ENCODE results near the gene AP2A2. TPM values are rescaled to one million over a fixed set of nuclear protein-coding genes. Genes with fewer than 3 reads are reported as not detected.

The AP2A2 gene
- total RNA-seq, 1 donor from 2014 or later = 92.0 TPM

DNA sequence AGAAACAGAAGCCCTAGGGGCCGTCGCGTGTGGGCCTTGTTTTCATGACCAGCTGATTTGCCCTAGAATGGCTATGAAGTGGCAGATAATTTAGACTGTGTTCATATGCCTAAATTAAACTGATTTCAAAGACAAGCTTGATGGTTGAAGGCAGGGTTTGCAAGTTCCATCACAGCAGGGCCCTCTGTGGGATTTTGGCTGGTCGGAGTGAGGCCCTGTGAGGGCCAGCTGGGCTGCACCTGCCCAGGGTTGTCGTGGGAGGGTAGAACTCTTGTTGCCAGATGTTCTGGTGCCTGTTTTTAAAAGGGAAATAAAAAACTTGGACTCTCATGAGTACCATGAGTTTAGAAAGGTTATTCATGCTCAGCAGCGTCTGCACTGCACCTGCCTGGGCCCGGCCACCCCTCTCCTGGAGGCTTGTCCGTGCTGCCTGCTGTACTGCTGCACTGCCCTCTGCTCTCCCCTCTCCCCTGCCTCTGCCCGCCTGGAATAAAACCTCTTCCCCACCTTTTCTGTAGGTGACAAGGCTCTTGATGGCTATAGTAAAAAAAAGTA is 44.1 kb downstream of the AP2A2 start:
- intact Hi-C loops (cut with DNase I) = no loop called here
- no peak for DNase-seq

GRCh38 chr11:970319-970871 is 44.7 kb downstream of the AP2A2 start:
- Histone ChIP-seq H3K4me3 (no peak overlapping the region), H3K27me3 (no peaks in the 10 kb centered on the region), H3K4me1 (peaks cover 12% of the 10 kb centered on the region), H3K9me3 (no peaks in the 10 kb centered on the region), H3K36me3 (peaks cover 62% of the 10 kb centered on the region), H3K27ac (no peak overlapping the region)
- intact Hi-C loops (cut with DNase I) = no loop called here
- no peak for DNase-seq
- no peak for TF ChIP-seq CTCF (IDR thresholded peaks at IDR 0.05)
- no peak for ATAC-seq

More for the DNA sequence above, 44.1 kb downstream of the AP2A2 start:
- Histone ChIP-seq H3K9me3 (no peaks in the 10 kb centered on the region), H3K27ac (no peak overlapping the region), H3K4me3 (no peak overlapping the region), H3K27me3 (no peaks in the 10 kb centered on the region), H3K36me3 (peaks cover 58% of the 10 kb centered on the region), H3K4me1 (peaks cover 12% of the 10 kb centered on the region)
- TF ChIP-seq CTCF (IDR thresholded peaks at IDR 0.05) = no peak
- no peak for ATAC-seq

DNA sequence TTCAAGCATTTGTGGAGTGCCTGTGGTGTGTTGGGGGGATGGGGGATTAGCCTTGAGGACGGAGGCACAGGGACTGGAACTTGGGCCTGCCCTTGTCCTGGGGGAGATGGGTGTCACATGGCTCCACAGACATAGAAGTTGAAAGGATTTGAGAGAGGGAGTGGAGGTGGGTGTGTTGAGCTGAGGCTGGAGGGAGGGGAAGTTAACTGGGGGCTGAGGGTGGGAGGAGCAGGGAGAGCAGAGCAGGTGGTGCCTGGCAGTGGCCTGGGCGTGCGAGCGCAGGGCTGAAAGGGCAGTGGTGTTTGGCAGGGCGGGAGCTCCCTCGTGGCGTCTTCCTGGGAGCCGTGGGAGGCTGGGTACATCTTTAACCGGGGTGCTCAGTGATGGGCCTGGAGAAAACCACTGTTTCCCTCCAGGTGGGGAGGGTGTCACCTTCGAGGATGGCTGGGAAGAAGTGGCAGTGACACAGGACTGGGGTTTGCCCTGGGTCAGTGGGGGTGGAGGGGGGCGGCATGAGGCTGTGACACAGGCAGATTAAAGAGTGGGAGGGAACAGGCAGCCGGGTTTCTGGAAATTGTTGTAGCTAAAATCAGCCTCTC is 45.5 kb downstream of the AP2A2 start:
- H3K27ac ChIP-seq = no peak overlapping the region
- TF ChIP-seq CTCF (IDR thresholded peaks at IDR 0.05) = no peak
- ATAC-seq (no peak), DNase-seq (no peak)
- no peaks in the 10 kb centered on the region for H3K27me3 ChIP-seq
- H3K36me3 ChIP-seq = peaks cover 62% of the 10 kb centered on the region
- intact Hi-C loops (cut with DNase I) = no loop called here
- H3K9me3 ChIP-seq = no peaks in the 10 kb centered on the region
- H3K4me1 ChIP-seq = peaks cover 8% of the 10 kb centered on the region
- H3K4me3 ChIP-seq = no peak overlapping the region

DNA sequence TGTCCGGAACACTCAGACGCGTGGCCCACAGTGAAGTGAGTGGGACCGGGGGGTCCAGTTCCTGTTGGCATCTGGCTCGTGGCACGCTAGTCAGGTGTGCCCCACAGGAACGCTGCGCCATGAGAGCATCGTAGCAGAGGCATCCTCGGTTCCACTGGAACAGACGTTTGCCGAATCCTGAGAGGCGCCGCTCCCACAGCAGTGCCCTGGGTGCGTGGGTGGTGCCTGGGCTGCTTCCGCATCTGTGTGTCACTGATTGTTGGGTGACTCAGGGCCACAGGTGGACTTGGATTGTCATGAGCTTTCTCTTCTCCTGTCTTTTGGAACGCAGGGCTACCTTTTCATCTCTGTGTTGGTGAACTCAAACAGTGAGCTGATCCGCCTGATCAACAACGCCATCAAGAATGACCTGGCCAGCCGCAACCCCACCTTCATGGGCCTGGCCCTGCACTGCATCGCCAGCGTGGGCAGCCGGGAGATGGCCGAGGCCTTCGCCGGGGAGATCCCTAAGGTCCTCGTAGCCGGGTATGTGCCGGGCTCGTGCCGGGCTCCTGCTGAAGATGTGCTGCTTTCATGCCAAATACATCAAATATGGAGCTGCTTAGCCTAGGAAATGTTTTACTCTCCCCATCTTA is 46.2 kb downstream of the AP2A2 start:
- DNase-seq (no peak), ATAC-seq (no peak)
- intact Hi-C loops (cut with DNase I) = no loop called here
- TF ChIP-seq CTCF (IDR thresholded peaks at IDR 0.05) = no peak
- H3K27ac ChIP-seq = no peak overlapping the region
- peaks cover 67% of the 10 kb centered on the region for H3K36me3 ChIP-seq
- no peak overlapping the region for H3K4me3 ChIP-seq
- no peaks in the 10 kb centered on the region for H3K9me3 ChIP-seq
- H3K4me1 ChIP-seq = peaks cover 1% of the 10 kb centered on the region
- no peaks in the 10 kb centered on the region for H3K27me3 ChIP-seq

DNA sequence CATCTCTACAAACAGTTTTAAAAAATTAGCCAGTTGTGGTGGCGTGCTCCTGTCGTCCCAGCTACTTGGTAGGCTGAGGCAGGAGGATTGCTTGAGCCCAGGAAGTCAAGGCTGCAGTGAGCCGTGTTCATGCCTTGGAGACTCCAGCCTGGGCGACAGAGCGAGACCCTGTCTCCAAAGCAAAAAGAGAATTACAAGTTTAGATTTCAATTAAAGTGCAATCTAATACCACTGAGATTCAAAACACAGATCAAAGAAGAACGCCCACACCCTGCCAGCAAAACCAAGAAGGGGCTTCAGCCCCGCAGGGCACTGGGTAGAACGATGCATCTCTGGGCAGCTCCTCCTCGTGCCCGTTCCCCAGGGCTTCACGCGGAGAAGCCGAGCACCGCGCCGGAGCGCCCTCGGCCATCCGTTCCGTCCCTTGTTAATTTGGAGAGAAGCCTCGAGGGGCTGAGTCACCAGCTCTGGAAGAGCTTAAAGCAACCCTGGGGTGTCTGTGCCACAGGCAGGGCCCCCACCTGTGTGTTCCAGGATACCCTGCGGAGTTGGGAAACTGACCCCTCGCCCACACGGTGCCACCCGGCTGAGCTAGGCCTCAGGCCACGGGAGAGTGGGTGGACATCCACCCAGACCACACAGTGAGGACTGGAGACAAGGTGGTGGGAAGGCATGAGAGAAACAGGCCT is 47.0 kb downstream of the AP2A2 start:
- H3K4me1 ChIP-seq = no peaks in the 10 kb centered on the region

More for the DNA sequence above, 47.0 kb downstream of the AP2A2 start:
- H3K36me3 ChIP-seq = peaks cover 71% of the 10 kb centered on the region
- DNase-seq (no peak), ATAC-seq (no peak)
- H3K27ac ChIP-seq = no peak overlapping the region
- no peaks in the 10 kb centered on the region for H3K9me3 ChIP-seq
- H3K27me3 ChIP-seq = no peaks in the 10 kb centered on the region
- intact Hi-C loops (cut with DNase I) = no loop called here
- H3K4me3 ChIP-seq = no peak overlapping the region
- no peak for TF ChIP-seq CTCF (IDR thresholded peaks at IDR 0.05)
